ENCODE results near the gene PCSK4. TPM values are rescaled to one million over a fixed set of nuclear protein-coding genes. Genes with fewer than 3 reads are reported as not detected.
"Not testable (repeated sequence)": the region's sequence is repeated elsewhere in the genome, so short reads cannot be mapped to it uniquely, and the experiment has no call there.

PCSK4 gene
- total RNA-seq, result 2.8 TPM
- long read RNA-seq, partial matches to known transcripts, result 0 of 1 reads
- long read RNA-seq, other reads (novel, unspliced or antisense), result 1 of 1 reads

DNA sequence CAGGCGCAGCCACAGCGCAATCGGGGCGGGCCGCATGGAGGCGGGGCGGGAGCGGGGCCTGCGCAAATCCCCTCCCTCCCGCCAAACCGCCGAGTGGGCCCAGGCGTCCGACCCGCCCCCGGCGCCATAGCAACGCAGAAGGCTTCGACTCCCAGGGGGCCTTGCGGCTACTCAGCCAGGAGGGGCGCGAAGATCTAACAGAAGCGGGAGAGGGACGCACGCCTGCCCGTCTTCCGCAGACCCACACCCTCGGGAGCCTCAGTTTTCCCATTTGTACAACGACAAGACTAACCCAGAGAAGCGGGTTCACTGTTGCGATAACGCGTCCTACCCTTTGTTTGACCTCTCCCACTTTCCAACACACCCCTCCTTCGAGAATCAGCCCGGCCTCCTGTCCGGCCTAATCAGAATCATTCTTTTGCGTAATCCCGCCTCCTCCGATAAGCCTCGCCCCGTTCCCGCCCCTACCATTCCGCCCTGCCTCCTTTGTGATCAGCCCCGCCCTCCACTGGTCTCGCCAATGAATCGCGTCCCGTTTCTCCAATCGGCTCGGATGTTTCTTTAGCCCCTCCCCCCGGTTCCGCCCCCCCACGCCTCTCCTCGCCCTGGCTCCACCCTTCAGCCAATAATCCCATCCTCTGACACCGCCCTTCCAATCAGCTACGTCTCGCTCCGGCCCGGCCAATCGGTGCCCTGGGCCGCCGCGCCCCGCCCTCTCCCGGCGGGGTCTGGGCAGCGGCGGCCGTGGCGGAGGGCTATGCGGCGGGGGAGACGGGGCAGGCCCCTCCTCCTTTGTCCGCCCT lies at the start of gene PCSK4:
Gene PCSK4, minus strand, starts transcription at position 40 of the 803 bp plus-strand sequence. Its CDS starts 4 bp downstream, at position 36.
- intact Hi-C loops (cut with micrococcal nuclease), result no loop called here
- peak; percentile 92 for ATAC-seq
- peak; percentile 98 for DNase-seq

DNA sequence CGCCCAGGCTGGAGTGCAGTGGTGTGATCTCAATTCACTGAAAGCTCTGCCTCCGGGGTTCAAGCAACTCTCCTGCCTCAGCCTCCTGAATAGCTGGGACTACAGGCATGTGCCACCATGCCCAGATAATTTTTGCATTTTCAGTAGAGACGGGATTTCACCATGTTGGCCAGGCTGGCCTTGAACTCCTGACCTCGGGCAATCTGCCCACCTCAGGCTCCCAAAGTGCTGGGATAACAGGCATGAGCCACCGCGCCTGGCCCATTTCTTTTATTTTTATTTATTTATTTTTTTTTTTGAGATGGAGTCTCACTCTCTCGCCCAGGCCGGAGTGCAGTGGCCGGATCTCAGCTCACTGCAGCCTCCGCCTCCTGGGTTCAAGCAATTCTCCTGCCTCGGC lies 49.6 kb upstream of the PCSK4 start:
- ATAC-seq; intact Hi-C loops (cut with micrococcal nuclease); DNase-seq: not testable (repeated sequence)

DNA sequence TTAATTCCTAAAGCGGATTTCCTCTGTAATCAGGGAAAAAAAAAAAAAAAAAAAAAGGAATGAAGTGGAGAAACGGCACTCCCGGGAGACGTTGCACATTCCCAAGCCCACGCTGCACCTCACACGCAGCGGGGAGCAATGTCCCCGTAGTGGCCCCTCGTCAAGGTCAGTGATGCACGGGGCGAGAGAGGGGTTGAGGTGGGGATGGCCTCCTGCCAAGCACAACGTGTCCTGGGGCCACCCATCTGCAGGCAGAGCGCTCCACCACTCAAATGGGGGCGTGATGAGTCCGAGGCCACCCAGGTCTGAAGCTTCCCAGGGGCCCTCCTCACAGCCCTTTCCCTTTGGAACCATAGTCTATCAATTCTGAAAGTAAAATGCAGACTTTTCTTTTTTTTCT lies 48.8 kb upstream of the PCSK4 start:
- ATAC-seq (no peak), DNase-seq (no peak)
- intact Hi-C loops (cut with micrococcal nuclease), result no loop called here

DNA sequence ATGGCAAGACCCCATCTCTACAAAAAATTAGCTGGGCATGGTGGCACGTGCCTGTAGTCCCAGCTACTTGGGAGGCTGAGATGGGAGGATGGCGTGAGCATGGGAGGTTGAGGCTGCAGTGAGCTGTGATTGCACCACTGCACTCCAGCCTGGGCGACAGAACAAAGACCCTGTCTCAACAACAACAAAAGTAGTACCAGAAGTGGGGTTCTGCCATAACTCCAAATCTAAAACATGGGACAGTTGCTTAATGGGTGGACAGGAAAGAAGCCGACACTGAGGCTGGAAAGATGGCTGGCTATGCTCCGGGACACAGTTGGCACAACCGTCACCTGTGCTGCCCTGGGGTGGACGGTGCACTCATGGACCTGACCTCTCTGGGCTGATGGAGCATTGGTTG lies 45.5 kb upstream of the PCSK4 start:
- ATAC-seq; intact Hi-C loops (cut with micrococcal nuclease); DNase-seq: not testable (repeated sequence)

DNA sequence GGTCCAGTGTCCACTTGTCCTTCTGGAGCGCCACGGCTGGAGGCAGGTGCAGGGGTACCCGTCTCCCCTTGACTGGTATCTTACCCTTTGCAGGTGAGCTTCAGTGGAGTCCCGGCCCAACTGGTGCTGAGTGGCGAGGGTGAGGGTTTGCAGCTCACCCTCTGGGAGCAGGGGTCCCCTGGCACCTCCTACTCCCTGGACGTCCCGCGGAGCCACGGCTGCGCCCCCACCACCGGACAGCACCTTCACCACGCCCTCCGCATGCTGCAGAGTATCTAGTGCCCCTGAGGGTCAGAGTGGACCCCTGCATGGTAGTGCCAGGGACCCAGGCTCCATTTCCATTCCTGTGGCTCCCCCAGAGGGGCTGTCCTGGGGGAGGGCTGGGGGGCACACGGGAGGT lies 44.8 kb upstream of the PCSK4 start:
- ATAC-seq, result no peak
- intact Hi-C loops (cut with micrococcal nuclease), result no loop called here
- no peak for DNase-seq

DNA sequence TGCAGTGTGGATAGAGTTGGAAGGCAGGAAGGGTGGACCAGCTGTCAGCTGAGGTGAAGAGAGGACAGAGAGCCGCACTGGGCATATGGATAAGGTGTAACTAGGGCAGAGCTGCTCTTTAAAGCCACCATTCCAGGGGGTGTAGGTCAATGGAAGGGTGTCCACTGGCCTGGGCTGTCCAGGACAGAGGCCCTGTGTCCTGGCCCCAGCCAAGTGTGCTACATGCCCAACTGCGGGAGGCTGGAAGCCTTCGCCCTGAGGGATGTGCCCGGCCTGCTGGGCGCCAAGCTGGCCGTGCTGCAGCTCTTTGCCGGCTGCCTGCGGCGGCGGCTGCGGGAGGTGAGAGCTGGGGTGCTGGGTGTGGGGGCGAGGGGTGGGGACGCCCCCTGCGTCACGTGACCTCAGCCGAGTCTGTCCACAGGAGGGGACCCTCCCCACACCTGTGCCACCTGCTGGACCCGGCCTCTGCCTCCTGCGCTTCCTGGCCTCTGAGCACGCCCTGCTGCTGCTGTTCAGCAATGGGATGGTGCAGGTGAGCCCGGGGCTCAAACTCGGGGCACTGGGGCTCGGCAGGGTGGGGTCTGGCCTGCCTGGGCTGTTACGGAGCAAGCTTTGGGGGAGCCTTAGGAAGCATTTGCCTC lies 43.5 kb upstream of the PCSK4 start:
- intact Hi-C loops (cut with micrococcal nuclease), result no loop called here
- no peak for DNase-seq
- ATAC-seq, result no peak

DNA sequence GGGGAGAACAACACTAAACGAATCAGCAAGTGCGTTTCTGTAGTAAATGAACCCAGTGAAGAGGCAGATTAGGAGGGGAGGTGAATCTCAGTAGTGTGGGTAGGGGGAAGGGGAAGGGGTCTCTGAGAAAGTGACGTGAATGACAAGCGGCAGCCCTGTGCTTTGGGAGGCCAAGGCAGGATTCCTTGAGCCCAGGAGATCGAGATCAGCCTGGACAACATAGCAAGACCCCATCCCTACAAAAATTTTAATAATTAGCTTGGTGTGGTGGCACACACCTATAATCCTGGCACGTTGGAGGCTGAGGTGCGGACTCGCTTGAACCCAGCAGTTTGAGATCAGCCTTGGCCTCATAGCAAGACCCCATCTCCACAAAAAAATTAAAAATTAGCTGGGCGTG lies 41.9 kb upstream of the PCSK4 start:
- intact Hi-C loops (cut with micrococcal nuclease), result no loop called here
- DNase-seq (no peak), ATAC-seq (no peak)

DNA sequence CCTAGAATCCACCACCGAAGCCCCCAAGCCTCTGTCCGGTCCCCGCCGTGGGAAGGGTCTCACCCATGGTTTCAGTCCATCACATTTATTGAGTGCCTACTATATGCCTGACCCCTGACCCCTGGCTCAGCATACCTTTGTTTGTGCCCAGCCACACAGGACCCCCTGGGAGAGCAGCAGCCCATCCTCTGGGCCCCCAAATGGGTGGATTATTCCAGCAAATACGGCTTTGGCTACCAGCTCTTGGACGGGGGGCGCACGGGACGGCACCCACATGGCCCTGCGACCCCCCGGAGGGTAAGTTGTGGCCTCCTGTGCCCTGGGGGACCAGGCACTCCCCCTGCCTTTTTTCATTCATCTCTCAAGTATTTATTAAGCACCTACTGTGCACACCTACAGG lies 41.4 kb upstream of the PCSK4 start:
- intact Hi-C loops (cut with micrococcal nuclease), result no loop called here
- DNase-seq (no peak), ATAC-seq (no peak)

DNA sequence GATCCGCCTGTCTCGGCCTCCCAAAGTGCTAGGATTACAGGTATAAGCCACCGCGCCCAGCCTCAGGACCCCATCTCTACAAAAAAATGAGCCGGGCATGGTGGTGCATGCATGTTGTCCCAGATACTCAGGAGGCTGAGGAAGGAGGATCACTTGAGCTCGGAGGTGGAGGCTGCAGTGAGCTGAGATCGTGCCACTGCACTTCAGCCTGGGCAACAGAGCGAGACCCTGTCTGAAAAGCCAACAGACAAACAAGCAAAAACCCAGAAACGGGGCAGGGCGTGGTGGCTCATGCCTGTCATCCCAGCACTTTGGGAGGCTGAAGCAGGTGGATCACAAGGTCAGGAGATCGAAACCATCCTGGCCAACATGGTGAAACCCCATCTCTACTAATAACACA lies 40.7 kb upstream of the PCSK4 start:
- DNase-seq; ATAC-seq; intact Hi-C loops (cut with micrococcal nuclease): not testable (repeated sequence)

DNA sequence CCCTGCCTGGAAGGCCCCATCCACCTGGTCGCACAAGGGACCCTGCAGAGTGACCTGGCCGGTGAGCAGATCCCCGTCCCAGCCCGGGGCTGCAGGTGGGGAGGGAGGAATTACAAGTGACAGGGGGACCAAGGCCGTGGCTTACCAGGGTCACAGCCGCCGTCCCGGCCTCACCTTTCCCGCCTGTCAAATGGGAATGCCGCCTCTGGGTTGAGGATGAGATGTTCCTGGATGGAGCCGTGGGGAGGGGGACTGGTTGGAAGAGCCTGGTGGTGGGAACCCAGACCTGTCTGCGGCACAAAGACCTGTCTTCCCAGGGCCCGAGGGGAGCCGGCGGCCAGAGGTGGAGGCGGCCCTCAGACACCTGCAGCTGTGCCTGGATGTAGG lies 39.3 kb upstream of the PCSK4 start:
- intact Hi-C loops (cut with micrococcal nuclease), result no loop called here
- no peak for ATAC-seq
- DNase-seq, result no peak

DNA sequence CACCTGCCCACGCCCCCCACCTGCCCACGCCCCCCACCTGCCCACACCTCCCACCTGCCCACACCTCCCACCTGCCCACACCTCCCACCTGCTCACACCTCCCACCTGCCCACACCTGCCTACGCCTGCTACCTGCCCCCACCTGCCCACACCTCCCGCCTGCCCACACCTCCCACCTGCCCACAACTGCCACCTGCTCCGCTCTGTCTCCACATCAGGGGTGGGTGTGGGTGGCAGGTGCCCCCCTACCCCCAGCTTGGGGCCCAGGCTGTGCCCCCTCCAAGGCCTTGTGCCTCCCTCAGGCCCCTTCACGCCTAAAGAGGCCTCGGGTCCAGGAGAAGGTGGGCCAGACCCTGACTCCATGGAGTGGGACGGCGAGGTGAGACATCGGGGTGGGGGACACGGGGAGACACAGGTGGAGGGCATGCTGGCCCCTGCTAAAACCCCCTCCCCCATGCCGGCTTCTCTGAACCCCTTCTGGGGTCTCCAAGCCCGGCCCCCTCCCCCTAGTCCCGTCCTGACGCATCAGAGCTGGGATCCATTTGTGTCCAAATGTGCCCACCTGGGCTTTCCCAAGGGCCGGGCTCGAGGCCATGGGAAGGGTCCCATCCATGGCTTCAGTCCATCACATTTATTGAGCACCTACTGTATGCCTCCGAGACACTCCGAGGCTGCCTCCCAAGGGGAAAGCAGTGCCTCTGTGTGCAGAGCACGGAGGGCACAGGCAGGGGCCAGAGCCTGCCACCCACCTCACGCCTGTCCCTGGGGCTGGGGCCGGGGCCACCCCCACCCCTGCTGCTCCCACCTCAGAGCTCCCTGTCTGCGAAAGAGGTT lies 38.7 kb upstream of the PCSK4 start:
- no peak for DNase-seq
- intact Hi-C loops (cut with micrococcal nuclease), result no loop called here
- ATAC-seq, result no peak

DNA sequence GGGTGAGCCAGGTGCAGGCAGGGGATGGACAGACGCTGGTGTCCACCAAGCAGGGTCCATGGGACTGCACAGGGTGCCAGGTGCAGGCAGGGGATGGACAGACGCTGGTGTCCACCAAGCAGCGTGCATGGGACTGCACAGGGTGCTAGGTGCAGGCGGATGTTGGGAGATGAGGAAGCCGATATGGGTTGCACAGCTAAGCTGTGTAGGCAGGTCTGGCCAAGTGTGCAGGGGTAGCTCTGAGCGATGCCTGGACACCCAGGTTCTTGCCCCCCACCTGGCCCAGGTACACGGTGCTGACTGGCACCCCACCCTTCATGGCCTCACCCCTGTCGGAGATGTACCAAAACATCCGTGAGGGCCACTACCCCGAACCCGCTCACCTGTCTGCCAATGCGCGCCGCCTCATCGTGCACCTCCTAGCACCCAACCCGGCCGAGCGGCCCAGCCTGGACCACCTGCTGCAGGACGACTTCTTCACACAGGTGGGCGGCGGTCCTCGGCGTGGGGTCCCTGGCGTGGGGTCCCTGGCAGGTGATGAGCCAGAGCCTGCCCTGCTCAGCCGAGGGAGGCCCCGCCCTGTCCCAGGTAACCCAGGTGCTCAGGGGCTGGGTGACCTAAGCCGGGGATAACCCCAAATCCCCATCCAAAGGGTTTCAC lies 37.6 kb upstream of the PCSK4 start:
- no peak for ATAC-seq
- no peak for DNase-seq

DNA sequence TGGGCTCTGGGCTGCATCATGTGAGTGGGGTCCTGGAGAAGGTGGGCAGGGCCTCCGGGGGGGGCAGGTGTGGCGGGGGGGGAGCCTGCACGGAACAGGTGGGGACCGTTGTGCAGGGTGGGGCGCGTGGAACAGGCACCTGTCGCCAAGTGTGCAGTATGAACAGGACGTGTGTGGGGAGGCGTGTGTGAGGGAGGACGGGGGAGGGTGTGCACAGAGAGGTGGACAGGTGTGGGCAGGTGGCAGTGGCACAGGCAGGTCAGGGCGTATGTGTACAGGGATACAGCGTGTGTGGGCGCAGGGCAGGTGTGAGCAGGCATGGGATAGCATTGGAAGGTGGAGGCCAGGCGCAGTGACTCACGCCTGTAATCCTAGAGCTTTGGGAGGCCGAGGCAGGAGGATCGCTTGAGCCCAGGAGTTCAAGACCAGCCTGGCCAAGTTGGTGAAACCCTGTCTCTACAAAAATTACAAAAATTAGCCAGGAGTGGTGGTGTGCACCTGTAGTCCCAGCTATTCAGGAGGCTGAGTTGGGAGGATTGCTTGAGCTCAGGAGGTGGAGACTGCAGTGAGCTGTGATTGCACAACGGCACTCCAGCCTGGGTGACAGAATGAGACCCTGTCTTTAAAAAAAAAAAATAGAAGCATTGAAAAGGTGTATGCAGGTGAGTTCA lies 37.0 kb upstream of the PCSK4 start:
- intact Hi-C loops (cut with micrococcal nuclease), result no loop called here
- DNase-seq, result no peak
- no peak for ATAC-seq

More for the DNA sequence above, 37.6 kb upstream of the PCSK4 start:
- intact Hi-C loops (cut with micrococcal nuclease), result no loop called here

DNA sequence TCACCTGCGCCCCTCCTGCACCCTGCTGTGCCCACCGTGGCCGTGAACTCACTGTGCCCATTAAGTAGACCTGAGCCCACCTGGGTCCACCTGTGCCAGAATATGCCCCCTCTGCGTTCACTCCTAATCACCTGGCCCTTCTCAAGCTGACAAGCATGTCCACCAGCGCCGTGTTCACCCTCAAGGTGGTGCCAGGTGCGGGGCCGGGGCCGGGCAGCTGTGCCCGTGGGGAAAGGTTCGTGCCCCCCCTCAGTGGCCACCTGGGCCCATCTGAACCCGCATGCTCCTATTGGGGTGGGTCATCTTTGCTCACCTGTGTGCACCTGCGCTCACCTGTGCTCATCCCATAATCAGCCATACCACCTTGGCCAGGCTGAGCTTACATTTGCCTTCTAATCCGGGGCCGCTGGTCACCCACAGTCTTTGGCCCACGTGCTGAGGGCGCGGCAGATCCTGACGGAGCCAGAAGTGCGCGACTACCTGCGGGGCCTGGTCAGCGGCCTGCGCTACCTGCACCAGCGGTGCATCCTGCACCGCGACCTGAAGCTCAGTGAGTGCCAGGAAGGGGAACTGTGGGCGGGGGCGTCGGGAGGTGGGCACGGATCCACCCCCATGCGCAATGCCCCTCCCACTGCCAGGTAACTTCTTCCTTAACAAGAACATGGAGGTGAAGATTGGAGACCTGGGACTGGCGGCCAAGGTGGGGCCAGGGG lies 36.1 kb upstream of the PCSK4 start:
- DNase-seq, result no peak
- intact Hi-C loops (cut with micrococcal nuclease), result no loop called here
- no peak for ATAC-seq

DNA sequence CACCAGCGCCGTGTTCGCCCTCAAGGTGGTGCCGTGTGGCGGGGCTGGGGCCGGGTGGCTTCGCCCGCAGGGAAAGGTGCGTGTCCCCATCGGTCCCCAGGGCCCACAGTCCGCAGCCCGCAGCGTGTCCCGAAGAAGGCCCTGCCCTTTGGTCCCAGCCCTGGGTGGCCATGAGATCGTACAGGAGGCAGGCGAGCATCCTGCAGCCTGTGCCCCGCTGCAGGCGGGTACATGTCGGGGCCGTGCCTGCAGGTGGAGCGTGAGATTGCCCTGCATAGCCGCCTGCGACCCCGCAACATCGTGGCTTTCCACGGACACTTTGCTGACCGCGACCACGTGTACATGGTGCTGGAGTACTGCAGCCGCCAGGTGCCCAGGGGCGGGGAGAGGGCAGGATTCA lies 35.2 kb upstream of the PCSK4 start:
- ATAC-seq (no peak), DNase-seq (no peak)
- intact Hi-C loops (cut with micrococcal nuclease), result no loop called here

DNA sequence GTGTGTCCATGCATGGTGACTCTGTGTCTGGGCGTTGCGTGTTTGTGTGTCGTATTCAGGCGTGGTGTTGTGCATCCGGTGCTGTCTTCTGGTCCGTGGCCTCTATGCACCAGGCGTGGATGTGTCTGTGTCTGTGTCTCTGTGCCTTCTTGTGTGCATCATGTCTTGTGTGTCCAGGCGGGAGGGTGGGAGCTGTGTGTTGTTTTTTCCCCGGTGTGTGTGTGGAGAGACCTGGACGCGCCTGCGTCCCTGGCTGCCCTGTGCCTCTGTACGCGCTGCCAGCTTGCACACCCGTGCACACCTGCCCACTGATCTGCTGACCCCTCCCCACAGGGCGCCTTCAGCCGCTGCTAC lies 34.8 kb upstream of the PCSK4 start:
- intact Hi-C loops (cut with micrococcal nuclease), result no loop called here
- ATAC-seq (no peak), DNase-seq (no peak)

DNA sequence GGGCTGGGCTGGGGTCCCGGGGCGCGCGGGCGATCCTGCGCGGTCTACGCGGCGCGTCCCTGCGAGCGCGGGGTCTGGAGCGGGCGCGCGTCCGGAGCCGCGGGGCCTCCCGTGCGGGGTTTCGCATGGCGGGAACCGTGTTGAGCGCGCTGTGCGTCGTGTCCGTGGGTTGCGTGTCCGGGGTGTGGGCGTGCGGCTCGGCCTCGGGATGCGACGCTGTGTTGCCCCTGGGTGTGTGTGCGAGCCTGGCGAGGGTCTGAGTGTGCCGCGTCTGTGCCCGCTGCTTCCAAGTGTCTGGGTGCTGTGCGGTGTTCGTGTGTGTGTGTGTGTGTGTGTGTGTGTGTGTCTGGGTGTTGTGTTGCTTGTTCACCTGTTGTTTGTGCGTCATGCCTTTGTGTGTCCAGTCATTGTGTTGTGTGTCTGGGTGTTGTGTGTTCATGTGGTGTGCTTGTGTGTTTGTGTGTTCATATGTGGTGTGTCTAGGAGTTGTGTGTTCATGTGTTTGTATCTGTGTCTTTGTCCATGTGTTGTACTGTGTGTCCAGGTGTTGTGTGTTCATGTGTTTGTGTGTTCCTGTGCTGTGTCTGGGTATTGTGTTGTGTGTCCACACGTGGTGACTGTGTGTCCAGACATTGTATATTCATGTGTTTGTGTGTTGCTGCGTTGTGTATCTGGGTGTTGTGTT lies 34.3 kb upstream of the PCSK4 start:
- intact Hi-C loops (cut with micrococcal nuclease), result no loop called here
- no peak for DNase-seq
- ATAC-seq, result no peak
